HEK293 (cell line): Measurements from ENCODE around the gene ZFPM1.

ENCODE experiments used
- CTCF ChIA-PET: fragments of 350-600 bp; formaldehyde crosslinking; extraction: SDS; loops from one replicate; lab custom pipeline; 2021; ENCODE audit warnings: antibody characterized with exemption; lab: Yijun Ruan, JAX
- POLR2A ChIA-PET: fragments of 300-600 bp; formaldehyde crosslinking; extraction: SDS; loops from one replicate; lab custom pipeline; 2020; ENCODE audit warnings: antibody characterized with exemption, inconsistent platforms; lab: Yijun Ruan, JAX
- H3K27ac ChIP-seq: fragments of 200-500 bp; sonication (Bioruptor generic); 2 replicates; pipeline ENCODE4 v1.5.1; 2014; ENCODE audit warnings: low read depth, low read length, control low read depth, inconsistent platforms; ENCODE audit errors: extremely low read depth
- H3K36me3 ChIP-seq, 2 experiments: fragments of 200-500 bp in 1 of 2; sonication (Bioruptor generic) in 1 of 2; 1 replicate in 1 of 2; 2 replicates in 1 of 2; pipeline ENCODE4 v1.5.1; 2014 to 2017; ENCODE audit warnings: inconsistent platforms in 2 of 2, low read length in 2 of 2; ENCODE audit not compliant: control insufficient read depth in 2 of 2, insufficient read depth in 1 of 2
- H3K4me1 ChIP-seq: fragments of 200-500 bp; sonication (Bioruptor generic); 2 replicates; pipeline ENCODE4 v1.5.1; 2014; ENCODE audit warnings: mild to moderate bottlenecking, low read length, inconsistent platforms; ENCODE audit not compliant: control insufficient read depth, insufficient read depth
- H3K4me3 ChIP-seq: 2 replicates; pipeline ENCODE4 v1.5.1; 2011; ENCODE audit warnings: low read depth, mild to moderate bottlenecking, control low read depth, low read length, moderate library complexity
- H3K9me3 ChIP-seq: fragments of 200-500 bp; sonication (Bioruptor generic); 2 replicates; pipeline ENCODE4 v1.5.1; 2014; ENCODE audit warnings: low read depth, low read length, inconsistent platforms; ENCODE audit not compliant: control insufficient read depth, insufficient read depth
- BCL11A ChIP-seq: fragments of 450-650 bp; formaldehyde crosslinking; IDR thresholded peaks from 2 replicates; pipeline ENCODE4 v1.5.1; 2016; ENCODE audit warnings: low read depth, missing biosample characterization, missing genetic modification characterization
- KLF7 ChIP-seq: fragments of 450-650 bp; formaldehyde crosslinking; IDR thresholded peaks from 2 replicates; pipeline ENCODE4 v1.5.1; 2016; ENCODE audit warnings: missing biosample characterization, missing genetic modification characterization, borderline replicate concordance
- YY1 ChIP-seq: fragments of 450-650 bp; formaldehyde crosslinking; IDR thresholded peaks from 2 replicates; pipeline ENCODE4 v1.5.1; 2018; ENCODE audit warnings: missing biosample characterization, missing genetic modification characterization
- ZBTB1 ChIP-seq: fragments of 450-650 bp; formaldehyde crosslinking; IDR thresholded peaks from 2 replicates; pipeline ENCODE4 v1.5.1; 2016; ENCODE audit warnings: missing biosample characterization, missing genetic modification characterization
- ZBTB48 ChIP-seq: fragments of 450-650 bp; formaldehyde crosslinking; IDR thresholded peaks from 2 replicates; pipeline ENCODE4 v1.5.1; 2016; ENCODE audit warnings: missing biosample characterization, missing genetic modification characterization
- ZFP41 ChIP-seq: fragments of 450-650 bp; formaldehyde crosslinking; IDR thresholded peaks from 2 replicates; pipeline ENCODE4 v1.5.1; 2016; ENCODE audit warnings: missing biosample characterization, missing genetic modification characterization, borderline replicate concordance
- ZNF132 ChIP-seq: fragments of 450-650 bp; formaldehyde crosslinking; IDR thresholded peaks from 2 replicates; pipeline ENCODE4 v1.5.1; 2017; ENCODE audit warnings: missing biosample characterization, missing genetic modification characterization, borderline replicate concordance
- ZNF155 ChIP-seq: fragments of 450-650 bp; formaldehyde crosslinking; IDR thresholded peaks from 2 replicates; pipeline ENCODE4 v1.5.1; 2016; ENCODE audit warnings: missing biosample characterization, missing genetic modification characterization
- ZNF16 ChIP-seq: fragments of 450-650 bp; formaldehyde crosslinking; IDR thresholded peaks from 2 replicates; pipeline ENCODE4 v1.5.1; 2016; ENCODE audit warnings: low read depth, missing biosample characterization, missing genetic modification characterization
- ZNF175 ChIP-seq: fragments of 450-650 bp; formaldehyde crosslinking; IDR thresholded peaks from 2 replicates; pipeline ENCODE4 v1.5.1; 2016; ENCODE audit warnings: missing biosample characterization, missing genetic modification characterization
- ZNF266 ChIP-seq: fragments of 450-650 bp; formaldehyde crosslinking; IDR thresholded peaks from 2 replicates; pipeline ENCODE4 v1.5.1; 2016; ENCODE audit warnings: missing biosample characterization, missing genetic modification characterization, low read depth
- ZNF311 ChIP-seq: fragments of 450-650 bp; formaldehyde crosslinking; IDR thresholded peaks from 2 replicates; pipeline ENCODE4 v1.5.1; 2017; ENCODE audit warnings: missing biosample characterization, missing genetic modification characterization, borderline replicate concordance
- ZNF350 ChIP-seq: fragments of 450-650 bp; formaldehyde crosslinking; IDR thresholded peaks from 2 replicates; pipeline ENCODE4 v1.5.0; 2017; ENCODE audit warnings: missing biosample characterization, mild to moderate bottlenecking, missing genetic modification characterization
- ZNF423 ChIP-seq: fragments of 450-650 bp; formaldehyde crosslinking; IDR thresholded peaks from 2 replicates; pipeline ENCODE4 v1.5.1; 2016; ENCODE audit warnings: missing biosample characterization, missing genetic modification characterization
- ZNF549 ChIP-seq: fragments of 450-650 bp; IDR thresholded peaks from 2 replicates; pipeline ENCODE4 v1.5.1; 2018; ENCODE audit warnings: missing biosample characterization, missing genetic modification characterization, mild to moderate bottlenecking, inconsistent platforms, moderate library complexity
- ZNF585B ChIP-seq: fragments of 450-650 bp; formaldehyde crosslinking; IDR thresholded peaks from 2 replicates; pipeline ENCODE4 v1.5.1; 2016; ENCODE audit warnings: missing biosample characterization, missing genetic modification characterization
- ZNF624 ChIP-seq: fragments of 450-650 bp; formaldehyde crosslinking; IDR thresholded peaks from 2 replicates; pipeline ENCODE4 v1.5.1; 2017; ENCODE audit warnings: missing biosample characterization, missing genetic modification characterization
- ZNF626 ChIP-seq: fragments of 450-650 bp; sonication (Bioruptor Pico); formaldehyde crosslinking; IDR thresholded peaks from 2 replicates; pipeline ENCODE4 v1.5.1; 2018; ENCODE audit warnings: missing biosample characterization, missing genetic modification characterization, inconsistent platforms
- ZNF660 ChIP-seq: fragments of 450-650 bp; IDR thresholded peaks from 2 replicates; pipeline ENCODE4 v1.5.1; 2018; ENCODE audit warnings: missing biosample characterization, mild to moderate bottlenecking, missing genetic modification characterization
- ZNF701 ChIP-seq: fragments of 450-650 bp; formaldehyde crosslinking; IDR thresholded peaks from 2 replicates; pipeline ENCODE4 v1.5.1; 2016; ENCODE audit warnings: missing biosample characterization, missing genetic modification characterization
- ZNF707 ChIP-seq: fragments of 450-650 bp; formaldehyde crosslinking; IDR thresholded peaks from 2 replicates; pipeline ENCODE4 v1.5.1; 2016; ENCODE audit warnings: missing biosample characterization, missing genetic modification characterization
- ZNF776 ChIP-seq: fragments of 450-650 bp; formaldehyde crosslinking; IDR thresholded peaks from 2 replicates; pipeline ENCODE4 v1.5.0; 2017; ENCODE audit warnings: missing biosample characterization, missing genetic modification characterization, borderline replicate concordance
- ZNF792 ChIP-seq: fragments of 450-650 bp; formaldehyde crosslinking; IDR thresholded peaks from 2 replicates; pipeline ENCODE4 v1.5.1; 2016; ENCODE audit warnings: missing biosample characterization, missing genetic modification characterization
- ZXDB ChIP-seq: fragments of 450-650 bp; formaldehyde crosslinking; IDR thresholded peaks from 2 replicates; pipeline ENCODE4 v1.5.1; 2016; ENCODE audit warnings: missing biosample characterization, missing genetic modification characterization
- TF ChIP-seq, protein P1 (sequence below): fragments of 450-650 bp; formaldehyde crosslinking; IDR thresholded peaks from 2 replicates; pipeline ENCODE4 v1.5.1; 2016; ENCODE audit warnings: missing biosample characterization, missing genetic modification characterization
- TF ChIP-seq, protein P2 (sequence below): fragments of 450-650 bp; formaldehyde crosslinking; IDR thresholded peaks from 2 replicates; pipeline ENCODE4 v1.5.1; 2016; ENCODE audit warnings: missing biosample characterization, missing genetic modification characterization

The ZFPM1 gene

DNA sequence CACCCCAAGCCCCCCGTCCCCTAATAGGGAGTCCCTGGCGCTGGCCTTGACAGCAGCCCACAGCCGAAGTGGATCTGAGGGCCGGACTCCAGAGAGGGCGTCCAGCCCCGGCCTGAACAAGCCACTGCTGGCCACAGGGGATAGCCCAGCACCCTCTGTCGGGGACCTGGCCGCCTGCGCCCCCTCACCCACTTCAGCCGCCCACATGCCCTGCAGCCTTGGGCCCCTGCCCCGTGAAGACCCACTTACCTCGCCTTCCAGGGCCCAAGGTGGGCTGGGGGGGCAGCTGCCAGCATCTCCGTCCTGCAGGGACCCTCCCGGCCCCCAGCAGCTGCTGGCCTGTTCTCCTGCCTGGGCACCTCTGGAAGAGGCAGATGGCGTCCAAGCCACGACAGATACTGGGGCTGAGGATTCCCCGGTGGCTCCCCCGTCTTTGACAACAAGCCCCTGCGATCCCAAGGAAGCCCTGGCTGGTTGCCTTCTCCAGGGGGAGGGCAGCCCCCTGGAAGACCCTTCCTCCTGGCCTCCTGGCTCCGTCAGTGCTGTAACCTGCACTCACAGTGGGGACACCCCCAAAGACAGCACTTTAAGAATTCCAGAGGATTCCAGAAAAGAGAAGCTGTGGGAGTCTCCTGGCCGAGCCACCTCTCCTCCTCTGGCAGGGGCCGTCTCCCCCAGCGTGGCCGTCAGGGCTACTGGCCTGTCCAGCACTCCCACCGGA, 19.3 kb upstream of the ZFPM1 start:
- CTCF ChIA-PET = interaction anchor here (1.0 kb wide), 1 partner anchor 238 kb away, joined by 3 read pairs; no protein-coding TSS in a partner anchor
- H3K4me1 ChIP-seq = no peaks in the 10 kb centered on the region
- H3K36me3 ChIP-seq = no peaks in the 10 kb centered on the region
- POLR2A ChIA-PET = no interaction called here
- no peak overlapping the region for H3K27ac ChIP-seq
- TF ChIP-seq ZNF624 (tag by site-specific recombination) = no peak
- no peak for TF ChIP-seq BCL11A (tag by site-specific recombination)
- TF ChIP-seq ZFP41 (tag by site-specific recombination) = no peak
- no peak for TF ChIP-seq KLF7 (tag by site-specific recombination)
- no peak for TF ChIP-seq ZNF707 (tag by site-specific recombination)
- no peak for TF ChIP-seq ZNF792 (tag by site-specific recombination)
- TF ChIP-seq ZNF423 (tag by site-specific recombination) = no peak
- TF ChIP-seq ZNF585B (tag by site-specific recombination) = no peak
- no peak for TF ChIP-seq ZNF175 (tag by site-specific recombination)
- TF ChIP-seq ZNF16 (tag by site-specific recombination) = no peak
- TF ChIP-seq ZNF311 (tag by site-specific recombination) = no peak
- no peak for TF ChIP-seq ZNF660 (tag by site-specific recombination)
- TF ChIP-seq ZNF350 (tag by site-specific recombination) = no peak
- no peak for TF ChIP-seq ZNF266 (tag by site-specific recombination)
- no peak for TF ChIP-seq ZNF701 (tag by site-specific recombination)
- TF ChIP-seq ZBTB1 = no peak
- TF ChIP-seq ZNF626 (tag by site-specific recombination) = no peak
- TF ChIP-seq ZNF549 (tag by site-specific recombination) = no peak
- no peak for TF ChIP-seq ZNF132 (tag by site-specific recombination)
- H3K9me3 ChIP-seq = no peaks in the 10 kb centered on the region
- H3K4me3 ChIP-seq = no peak overlapping the region

DNA sequence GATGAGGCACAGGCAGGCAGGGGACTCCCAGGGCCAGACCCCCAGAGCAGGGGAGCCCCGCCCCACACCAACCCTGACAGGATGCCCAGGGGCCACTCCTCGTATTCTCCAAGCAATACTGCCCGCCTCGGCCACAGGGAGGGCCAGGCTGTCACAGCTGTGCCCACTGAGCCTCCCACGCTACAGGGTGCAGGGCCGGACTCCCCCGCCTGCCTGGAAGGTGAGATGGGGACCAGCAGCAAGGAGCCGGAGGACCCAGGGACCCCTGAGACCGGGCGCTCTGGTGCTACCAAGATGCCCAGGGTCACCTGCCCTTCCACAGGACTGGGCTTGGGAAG, 18.8 kb upstream of the ZFPM1 start:
- H3K36me3 ChIP-seq = no peaks in the 10 kb centered on the region
- no peaks in the 10 kb centered on the region for H3K4me1 ChIP-seq
- no peak overlapping the region for H3K27ac ChIP-seq
- no peak overlapping the region for H3K4me3 ChIP-seq
- ChIA-PET POLR2A (no interaction called here), CTCF (interaction anchor here (1.0 kb wide), 1 partner anchor 239 kb away, joined by 3 read pairs; no protein-coding TSS in a partner anchor)
- no peaks in the 10 kb centered on the region for H3K9me3 ChIP-seq
- TF ChIP-seq, protein P1, sequence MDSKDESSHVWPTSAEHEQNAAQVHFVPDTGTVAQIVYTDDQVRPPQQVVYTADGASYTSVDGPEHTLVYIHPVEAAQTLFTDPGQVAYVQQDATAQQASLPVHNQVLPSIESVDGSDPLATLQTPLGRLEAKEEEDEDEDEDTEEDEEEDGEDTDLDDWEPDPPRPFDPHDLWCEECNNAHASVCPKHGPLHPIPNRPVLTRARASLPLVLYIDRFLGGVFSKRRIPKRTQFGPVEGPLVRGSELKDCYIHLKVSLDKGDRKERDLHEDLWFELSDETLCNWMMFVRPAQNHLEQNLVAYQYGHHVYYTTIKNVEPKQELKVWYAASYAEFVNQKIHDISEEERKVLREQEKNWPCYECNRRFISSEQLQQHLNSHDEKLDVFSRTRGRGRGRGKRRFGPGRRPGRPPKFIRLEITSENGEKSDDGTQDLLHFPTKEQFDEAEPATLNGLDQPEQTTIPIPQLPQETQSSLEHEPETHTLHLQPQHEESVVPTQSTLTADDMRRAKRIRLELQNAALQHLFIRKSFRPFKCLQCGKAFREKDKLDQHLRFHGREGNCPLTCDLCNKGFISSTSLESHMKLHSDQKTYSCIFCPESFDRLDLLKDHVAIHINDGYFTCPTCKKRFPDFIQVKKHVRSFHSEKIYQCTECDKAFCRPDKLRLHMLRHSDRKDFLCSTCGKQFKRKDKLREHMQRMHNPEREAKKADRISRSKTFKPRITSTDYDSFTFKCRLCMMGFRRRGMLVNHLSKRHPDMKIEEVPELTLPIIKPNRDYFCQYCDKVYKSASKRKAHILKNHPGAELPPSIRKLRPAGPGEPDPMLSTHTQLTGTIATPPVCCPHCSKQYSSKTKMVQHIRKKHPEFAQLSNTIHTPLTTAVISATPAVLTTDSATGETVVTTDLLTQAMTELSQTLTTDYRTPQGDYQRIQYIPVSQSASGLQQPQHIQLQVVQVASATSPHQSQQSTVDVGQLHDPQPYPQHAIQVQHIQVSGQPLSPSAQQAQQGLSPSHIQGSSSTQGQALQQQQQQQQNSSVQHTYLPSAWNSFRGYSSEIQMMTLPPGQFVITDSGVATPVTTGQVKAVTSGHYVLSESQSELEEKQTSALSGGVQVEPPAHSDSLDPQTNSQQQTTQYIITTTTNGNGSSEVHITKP = no peak
- TF ChIP-seq ZNF155 (no peak), ZXDB (tag by site-specific recombination) (no peak), KLF7 (tag by site-specific recombination) (no peak), ZNF776 (tag by site-specific recombination) (no peak), ZNF423 (tag by site-specific recombination) (no peak), ZBTB48 (tag by site-specific recombination) (no peak), YY1 (tag by site-specific recombination) (no peak)
- TF ChIP-seq, protein P2, sequence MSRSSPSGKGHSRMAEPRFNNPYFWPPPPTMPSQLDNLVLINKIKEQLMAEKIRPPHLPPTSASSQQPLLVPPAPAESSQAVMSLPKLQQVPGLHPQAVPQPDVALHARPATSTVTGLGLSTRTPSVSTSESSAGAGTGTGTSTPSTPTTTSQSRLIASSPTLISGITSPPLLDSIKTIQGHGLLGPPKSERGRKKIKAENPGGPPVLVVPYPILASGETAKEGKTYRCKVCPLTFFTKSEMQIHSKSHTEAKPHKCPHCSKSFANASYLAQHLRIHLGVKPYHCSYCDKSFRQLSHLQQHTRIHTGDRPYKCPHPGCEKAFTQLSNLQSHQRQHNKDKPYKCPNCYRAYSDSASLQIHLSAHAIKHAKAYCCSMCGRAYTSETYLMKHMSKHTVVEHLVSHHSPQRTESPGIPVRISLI (tag by site-specific recombination) = no peak
